HepG2 (cell line): ENCODE data around the gene DNAJC18. TPM values are rescaled to one million over a fixed set of nuclear protein-coding genes. Genes with fewer than 3 reads are reported as not detected.

Experiments used
- ATAC-seq: fragments of 200-7000 bp; cut with Tn5 transposase; 3 replicates; pipeline ENCODE4 v1.9.1; 2020; ENCODE audit warnings: mild to moderate bottlenecking, moderate library complexity
- BruUV-seq: library from RNA; stranded (reverse); fragments of 400-500 nt; replicated peaks from 2 replicates; lab custom pipeline; 2021; lab: Mats Ljungman, UMichigan
- CTCF ChIA-PET: fragments of 300-600 bp; formaldehyde crosslinking; extraction: SDS; loops from one replicate; lab custom pipeline; 2021; ENCODE audit warnings: low total read pairs, inconsistent platforms, low intra/inter-chr PET ratio; lab: Yijun Ruan, JAX
- POLR2A ChIA-PET: fragments of 350-600 bp; sonication (Branson Sonifier 250); formaldehyde crosslinking; loops from one replicate; lab custom pipeline; 2020; ENCODE audit warnings: antibody characterized with exemption, inconsistent platforms; lab: Yijun Ruan, JAX
- DNase-seq: peaks from one replicate; pipeline ENCODE4 v3.0.0-alpha.2; 2015; ENCODE audit warnings: low spot score
- FAIRE-seq: peaks from 3 replicates; lab custom pipeline; 2011; peaks lifted over from hg19 to GRCh38; lab: Jason Lieb, UNC
- H2AFZ ChIP-seq: one replicate; pipeline ENCODE4 v1.6.1; 2011; ENCODE audit warnings: low read length, inconsistent platforms
- H3K27ac ChIP-seq: fragments of 300-600 bp; 3 replicates; pipeline ENCODE4 v1.8.0; 2011; ENCODE audit warnings: mixed run types, mild to moderate bottlenecking, mixed read lengths, low read length, inconsistent platforms; ENCODE audit not compliant: insufficient read depth; ENCODE audit errors: extremely low read length
- H3K27me3 ChIP-seq, 2 experiments: fragments of 200-600 bp in 1 of 2; 2 replicates in 1 of 2; 3 replicates in 1 of 2; pipeline versions ENCODE4 v1.6.0 to v1.8.0; 2011; ENCODE audit warnings: low read length in 2 of 2, mild to moderate bottlenecking in 2 of 2, moderate library complexity in 2 of 2, inconsistent platforms in 1 of 2; ENCODE audit not compliant: insufficient read depth in 2 of 2, control insufficient read depth in 1 of 2
- H3K36me3 ChIP-seq, 2 experiments: fragments of 200-600 bp in 1 of 2; replicated peaks in 1 of 2; 2 replicates in 1 of 2; 3 replicates in 1 of 2; pipeline versions ENCODE4 v1.5.1 to v1.8.0; 2011; ENCODE audit warnings: low read length in 2 of 2, inconsistent platforms in 1 of 2; ENCODE audit not compliant: insufficient read depth in 2 of 2, control insufficient read depth in 1 of 2
- H3K4me1 ChIP-seq: 2 replicates; pipeline ENCODE4 v1.5.1; 2012; ENCODE audit warnings: low read length, inconsistent platforms; ENCODE audit not compliant: insufficient read depth
- H3K4me2 ChIP-seq: 2 replicates; pipeline ENCODE4 v1.6.0; 2011; ENCODE audit warnings: low read depth, low read length, inconsistent platforms
- H3K4me3 ChIP-seq, 3 experiments: fragments of 200-600 bp in 1 of 3; sonication (generic), shearing (Covaris generic) in 1 of 3; replicated peaks in 1 of 3; 2 replicates each; pipeline ENCODE4 v1.5.1; 2011 to 2016; ENCODE audit warnings: low read length in 3 of 3, inconsistent platforms in 2 of 3, low read depth in 2 of 3, mild to moderate bottlenecking in 2 of 3, control low read depth in 1 of 3, mixed read lengths in 1 of 3; ENCODE audit not compliant: insufficient read depth in 1 of 3
- H3K79me2 ChIP-seq: one replicate; pipeline ENCODE4 v1.6.1; 2011; ENCODE audit warnings: low read length, inconsistent platforms; ENCODE audit not compliant: insufficient read depth
- H3K9ac ChIP-seq: 2 replicates; pipeline ENCODE4 v1.6.0; 2011; ENCODE audit warnings: mild to moderate bottlenecking, low read depth, low read length, inconsistent platforms; ENCODE audit not compliant: insufficient read depth
- H3K9me3 ChIP-seq: 2 replicates; pipeline ENCODE4 v1.5.1; 2012; ENCODE audit warnings: mild to moderate bottlenecking, low read length
- H4K20me1 ChIP-seq: 2 replicates; pipeline ENCODE4 v1.6.0; 2011; ENCODE audit warnings: inconsistent platforms, mild to moderate bottlenecking, low read length, moderate library complexity; ENCODE audit not compliant: insufficient read depth
- KLF6 ChIP-seq: IDR thresholded peaks from 2 replicates; pipeline ENCODE4 v1.8.0; 2016; ENCODE audit warnings: missing biosample characterization, missing genetic modification reagents
- NR2F6 ChIP-seq, 2 experiments: IDR thresholded peaks; 2 replicates each; pipeline ENCODE4 v1.6.1; 2016; ENCODE audit warnings: antibody characterized with exemption in 1 of 2, mild to moderate bottlenecking in 1 of 2
- SETDB1 ChIP-seq: sonication (generic); formaldehyde crosslinking; IDR thresholded peaks from 2 replicates; pipeline ENCODE4 v1.5.1; 2020; ENCODE audit warnings: missing genetic modification reagents, mild to moderate bottlenecking, borderline replicate concordance
- TBX3 ChIP-seq: fragments of 450-650 bp; IDR thresholded peaks from 2 replicates; pipeline ENCODE4 v1.6.1; 2017; ENCODE audit warnings: antibody characterized with exemption, mild to moderate bottlenecking, inconsistent platforms, borderline replicate concordance
- ZNF329 ChIP-seq: sonication (generic); formaldehyde crosslinking; IDR thresholded peaks from 2 replicates; pipeline ENCODE4 v1.9.0; 2021; ENCODE audit warnings: low read depth, mild to moderate bottlenecking, missing genetic modification reagents
- ZNF33B ChIP-seq: sonication (generic); formaldehyde crosslinking; IDR thresholded peaks from 2 replicates; pipeline ENCODE4 v1.5.1; 2020; ENCODE audit warnings: mild to moderate bottlenecking, missing genetic modification reagents
- ZNF598 ChIP-seq: sonication (generic); formaldehyde crosslinking; IDR thresholded peaks from 2 replicates; pipeline ENCODE4 v1.5.1; 2020; ENCODE audit warnings: mild to moderate bottlenecking, missing genetic modification reagents, borderline replicate concordance
- ZNF670 ChIP-seq: sonication (generic); formaldehyde crosslinking; IDR thresholded peaks from 2 replicates; pipeline ENCODE4 v1.8.0; 2022; ENCODE audit warnings: mild to moderate bottlenecking, missing genetic modification reagents, borderline replicate concordance
- ZNF740 ChIP-seq: sonication (generic); formaldehyde crosslinking; IDR thresholded peaks from 2 replicates; pipeline ENCODE4 v1.4.0; 2020; ENCODE audit warnings: missing genetic modification reagents
- ZNF749 ChIP-seq: sonication (generic); formaldehyde crosslinking; IDR thresholded peaks from 2 replicates; pipeline ENCODE4 v1.8.0; 2022; ENCODE audit warnings: mild to moderate bottlenecking, missing genetic modification reagents, moderate library complexity, borderline replicate concordance
- ZSCAN21 ChIP-seq: sonication (generic); formaldehyde crosslinking; IDR thresholded peaks from 2 replicates; pipeline ENCODE4 v1.8.0; 2022; ENCODE audit warnings: mild to moderate bottlenecking, missing genetic modification reagents, moderate library complexity, borderline replicate concordance
- ZSCAN9 ChIP-seq: IDR thresholded peaks from 2 replicates; pipeline ENCODE4 v1.6.1; 2016; ENCODE audit warnings: borderline replicate concordance
- WGBS: methylation state at CpG from one replicate; pipeline ENCODE4 v1.1.6; 2017; ENCODE audit warnings: low lambda C conversion rate; 5-methylcytosine and 5-hydroxymethylcytosine counted together
- in situ Hi-C: cut with HindIII; loops from 2 replicates; pipeline ENCODE4 v1.10.0; 2017; ENCODE audit warnings: low pct_unique_long_range_greater_than_20kb; ENCODE audit not compliant: extremely low pct_ligation_motif_present
- intact Hi-C: fragments of 100-400 bp; cut with micrococcal nuclease; formaldehyde crosslinking; loops from one replicate; pipeline ENCODE4 v1.10.0; 2022; ENCODE audit not compliant: unreplicated experiment
- polyA plus RNA-seq, 8 experiments: library from polyadenylated mRNA; depleted of rRNA in 3 of 8; stranded (reverse) in 7 of 8; unstranded in 1 of 8; fragments of >200 nt; fragmentation: Illumina TruSeq in 4 of 8; extraction: Trizol in 4 of 8; gene quantifications; 2 replicates each; pipeline versions ENCODE4 v1.2.1 to v1.2.3, GENCODE V29; 2011 to 2016; ENCODE audit warnings: low read depth in 4 of 8, missing spikeins in 1 of 8, mixed read lengths in 1 of 8; ENCODE audit not compliant: insufficient read depth in 1 of 8
- total RNA-seq, 5 experiments: library from RNA; depleted of rRNA; stranded (reverse); fragments of >200 nt; fragmentation: Illumina TruSeq; extraction: Trizol; gene quantifications; 2 replicates each; pipeline ENCODE4 v1.2.3, GENCODE V29; 2016; ENCODE audit warnings: low read depth in 1 of 5
- TF ChIP-seq, protein P1 (sequence below): sonication (generic); formaldehyde crosslinking; IDR thresholded peaks from 2 replicates; pipeline ENCODE4 v1.5.0; 2020; ENCODE audit warnings: missing genetic modification reagents
- TF ChIP-seq, protein P2 (sequence below): sonication (generic); formaldehyde crosslinking; IDR thresholded peaks from 2 replicates; pipeline ENCODE4 v1.4.0; 2020; ENCODE audit warnings: mild to moderate bottlenecking, missing genetic modification reagents

The DNAJC18 gene
- total and polyA plus RNA-seq, 2 of the 13 experiments (the other 11 are each of a cell fraction or from before 2014, with no cell fraction given) = 6.5 to 6.6 TPM

- no peaks in the 10 kb centered on the region for H3K36me3 ChIP-seq
- H3K9me3 ChIP-seq = no peaks in the 10 kb centered on the region
- H3K4me3 ChIP-seq = no peak overlapping the region
- no peak for TF ChIP-seq ZSCAN9 (CRISPR knock-in tag)
- no peak for TF ChIP-seq ZNF33B (CRISPR knock-in tag)
- TF ChIP-seq, protein P1, sequence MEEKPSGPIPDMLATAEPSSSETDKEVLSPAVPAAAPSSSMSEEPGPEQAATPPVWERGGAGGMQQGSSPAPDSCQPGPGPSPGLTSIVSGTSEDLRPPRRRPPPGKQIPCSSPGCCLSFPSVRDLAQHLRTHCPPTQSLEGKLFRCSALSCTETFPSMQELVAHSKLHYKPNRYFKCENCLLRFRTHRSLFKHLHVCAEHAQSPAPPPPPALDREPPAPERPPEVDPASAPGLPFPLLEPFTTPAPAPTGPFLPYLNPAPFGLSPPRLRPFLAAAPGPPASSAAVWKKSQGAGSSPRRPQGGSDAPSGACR (CRISPR knock-in tag) = no peak
- no peaks in the 10 kb centered on the region for H4K20me1 ChIP-seq
- H3K4me2 ChIP-seq = no peak overlapping the region
- no peak for FAIRE-seq
- no peak overlapping the region for H3K9ac ChIP-seq
- ChIA-PET POLR2A (interaction anchor here (0.7 to 0.9 kb wide), 2 partner anchors 9 to 92 kb away, joined by 3 read pairs; no protein-coding TSS in a partner anchor), CTCF (no interaction called here)
- H3K4me1 ChIP-seq = peaks cover 33% of the 10 kb centered on the region
- H3K27me3 ChIP-seq = no peaks in the 10 kb centered on the region
- intact Hi-C loops (no loop called here), in situ Hi-C loops (no loop called here)
- no peak for DNase-seq
- 68% methylated on average over 16 of the region's 17 CpGs for WGBS
- H3K79me2 ChIP-seq = no peaks in the 10 kb centered on the region
- no peak overlapping the region for H3K27ac ChIP-seq
- ATAC-seq = no peak
- H2AFZ ChIP-seq = no peak overlapping the region
- no TSS peak for BruUV-seq
These were observed 28.1 kb downstream of the DNAJC18 start for GRCh38 chr5:139410993-139411828.

DNA sequence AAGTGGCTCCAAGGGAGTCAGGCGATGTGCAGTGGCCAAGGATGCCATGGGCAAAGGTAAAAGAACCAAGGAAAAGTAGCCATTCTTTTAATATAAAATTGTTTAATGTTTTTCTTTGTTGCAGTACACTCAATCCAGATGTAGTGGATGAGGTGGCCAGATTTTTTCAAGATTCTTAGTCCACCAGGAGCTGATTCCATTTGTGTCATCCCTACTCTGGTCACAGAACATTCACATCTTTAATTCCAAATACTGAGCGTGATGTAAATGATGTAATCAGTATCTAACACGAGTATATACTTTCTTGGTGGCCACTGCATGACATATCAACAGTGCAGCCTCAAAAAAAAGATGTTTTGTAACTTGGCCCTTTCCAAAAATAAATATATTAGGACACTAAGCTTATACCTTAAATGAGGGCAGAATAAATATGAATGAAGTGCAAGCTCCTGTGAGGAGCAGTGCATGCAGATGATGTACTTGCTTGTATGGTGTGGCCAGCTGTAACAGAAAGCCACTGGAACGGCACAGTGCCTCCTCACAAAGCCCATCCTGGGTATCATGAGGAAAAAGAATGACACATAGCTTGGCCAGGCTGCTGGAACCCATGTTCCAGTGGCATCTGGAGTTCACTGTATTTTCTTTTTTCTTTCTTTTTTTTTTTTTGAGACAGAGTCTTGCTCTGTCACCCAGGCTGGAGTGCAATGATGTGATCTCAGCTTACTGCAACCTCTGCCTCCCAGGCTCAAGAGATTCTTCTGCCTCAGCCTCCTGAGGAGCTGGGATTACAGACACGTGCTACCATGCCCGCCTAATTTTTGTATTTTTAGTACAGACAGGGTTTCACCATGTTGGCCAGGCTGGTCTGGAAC, 29.0 kb downstream of the DNAJC18 start:
- no peak overlapping the region for H3K9ac ChIP-seq
- ATAC-seq (no peak), FAIRE-seq (no peak), DNase-seq (no peak)
- ChIA-PET CTCF (no interaction called here), POLR2A (interaction anchor here (0.7 to 0.9 kb wide), 2 partner anchors 8 to 93 kb away, joined by 3 read pairs; no protein-coding TSS in a partner anchor)
- no peaks in the 10 kb centered on the region for H3K9me3 ChIP-seq
- H3K36me3 ChIP-seq = no peaks in the 10 kb centered on the region
- no peak overlapping the region for H3K27ac ChIP-seq
- 57% methylated on average over 6 of the region's 6 CpGs for WGBS
- no peaks in the 10 kb centered on the region for H3K79me2 ChIP-seq
- peaks cover 35% of the 10 kb centered on the region for H3K4me1 ChIP-seq
- intact Hi-C loops (no loop called here), in situ Hi-C loops (no loop called here)
- no peak overlapping the region for H3K4me2 ChIP-seq
- no peaks in the 10 kb centered on the region for H4K20me1 ChIP-seq
- no peak overlapping the region for H2AFZ ChIP-seq
- no TSS peak for BruUV-seq
- H3K4me3 ChIP-seq = no peak overlapping the region
- H3K27me3 ChIP-seq = no peaks in the 10 kb centered on the region
- TF ChIP-seq SETDB1 (CRISPR knock-in tag) = no peak
- TF ChIP-seq ZNF598 (CRISPR knock-in tag) = no peak
- TF ChIP-seq, protein P2, sequence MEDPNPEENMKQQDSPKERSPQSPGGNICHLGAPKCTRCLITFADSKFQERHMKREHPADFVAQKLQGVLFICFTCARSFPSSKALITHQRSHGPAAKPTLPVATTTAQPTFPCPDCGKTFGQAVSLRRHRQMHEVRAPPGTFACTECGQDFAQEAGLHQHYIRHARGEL (CRISPR knock-in tag) = no peak
- TF ChIP-seq ZNF670 (CRISPR knock-in tag) = no peak
- no peak for TF ChIP-seq KLF6 (CRISPR knock-in tag)
- no peak for TF ChIP-seq TBX3
- no peak for TF ChIP-seq ZNF749
- no peak for TF ChIP-seq ZNF740 (CRISPR knock-in tag)
- no peak for TF ChIP-seq ZSCAN21
- TF ChIP-seq ZNF329 = no peak
- TF ChIP-seq NR2F6 (IDR thresholded peaks at IDR 0.05) = no peak
- no peak for TF ChIP-seq NR2F6 (CRISPR knock-in tag; IDR thresholded peaks at IDR 0.05)
